Mesothelial cell of epicardium (in vitro differentiated cells): ENCODE measurements around the gene TJAP1. TPM values are rescaled to one million over a fixed set of nuclear protein-coding genes. Genes with fewer than 3 reads are reported as not detected.
A peak's percentile ranks its signal among the peaks of the same experiment; 100 is the strongest.
"Not testable (repeated sequence)": the region's sequence is repeated elsewhere in the genome, so short reads cannot be mapped to it uniquely, and the experiment has no call there.

ENCODE experiments used
- DNase-seq, 2 experiments: peaks; one replicate each; pipeline ENCODE4 v3.0.0; 2021; ENCODE audit warnings: low spot score in 2 of 2; ENCODE audit not compliant: unreplicated experiment in 2 of 2
- H3K27ac Mint-ChIP-seq: 2 replicates; pipeline ENCODE4 v1.8.0; 2021; ENCODE audit warnings: mixed read lengths
- H3K27me3 Mint-ChIP-seq: 2 replicates; pipeline ENCODE4 v1.8.0; 2021; ENCODE audit warnings: low read depth, mixed read lengths
- H3K36me3 Mint-ChIP-seq: 2 replicates; pipeline ENCODE4 v1.8.0; 2021; ENCODE audit warnings: mixed read lengths
- H3K4me1 Mint-ChIP-seq: 2 replicates; pipeline ENCODE4 v1.8.0; 2021; ENCODE audit warnings: mixed read lengths
- H3K4me3 Mint-ChIP-seq: 2 replicates; pipeline ENCODE4 v1.8.0; 2021; ENCODE audit warnings: mild to moderate bottlenecking, moderate library complexity, mixed read lengths
- H3K9me3 Mint-ChIP-seq: 2 replicates; pipeline ENCODE4 v1.8.0; 2021; ENCODE audit warnings: mixed read lengths
- CTCF ChIP-seq: fragments of 200-600 bp; sonication (generic); IDR thresholded peaks from one replicate; pipeline ENCODE4 v1.5.0; 2021; ENCODE audit warnings: antibody characterized with exemption; ENCODE audit not compliant: unreplicated experiment
- total RNA-seq: library from RNA; stranded (reverse); gene quantifications from 3 replicates; pipeline ENCODE4 v1.2.1, GENCODE V29; 2021

The TJAP1 gene
- total RNA-seq, 1 donor from 2014 or later: 49.7 TPM

- H3K36me3 Mint-ChIP-seq: peaks cover 1% of the 10 kb centered on the region
- no peak overlapping the region for H3K27ac Mint-ChIP-seq
- DNase-seq: peak; percentile 50 to 69
Measured at GRCh38 chr6:43454696-43455530, 22.5 kb upstream of the TJAP1 start.

GRCh38 chr6:43455531-43456428 is 21.6 kb upstream of the TJAP1 start, which contains the start of gene DLK2:
Gene DLK2 (minus strand): TSS chr6:43455548. CDS start chr6:43454825, 723 bp downstream.
- Mint-ChIP-seq H3K4me3 (peak within 1 kb of the TSS; percentile 71), H3K27ac (no peak within 1 kb of the TSS), H3K27me3 (peaks cover 41% of the 10 kb centered on the region), H3K36me3 (peaks cover 1% of the 10 kb centered on the region), H3K9me3 (no peaks in the 10 kb centered on the region), H3K4me1 (peaks cover 16% of the 10 kb centered on the region)
- peak in 1 of 2 experiments; percentile 47 for DNase-seq
- no peak for TF ChIP-seq CTCF

More at GRCh38 chr6:43454696-43455530, 22.5 kb upstream of the TJAP1 start:
- peaks cover 16% of the 10 kb centered on the region for H3K4me1 Mint-ChIP-seq
- peak overlapping the region; percentile 70 for H3K4me3 Mint-ChIP-seq
- no peaks in the 10 kb centered on the region for H3K9me3 Mint-ChIP-seq
- peaks cover 37% of the 10 kb centered on the region for H3K27me3 Mint-ChIP-seq
- no peak for TF ChIP-seq CTCF

- H3K4me3 Mint-ChIP-seq: no peak overlapping the region
- peaks cover 51% of the 10 kb centered on the region for H3K27me3 Mint-ChIP-seq
- no peak for DNase-seq
- no peak overlapping the region for H3K27ac Mint-ChIP-seq
- H3K4me1 Mint-ChIP-seq: peaks cover 16% of the 10 kb centered on the region
- H3K36me3 Mint-ChIP-seq: peaks cover 1% of the 10 kb centered on the region
- H3K9me3 Mint-ChIP-seq: no peaks in the 10 kb centered on the region
- TF ChIP-seq CTCF: no peak
Measured at GRCh38 chr6:43457643-43458042, 19.7 kb upstream of the TJAP1 start.

GRCh38 chr6:43458154-43458553 is 19.2 kb upstream of the TJAP1 start:
- peaks cover 55% of the 10 kb centered on the region for H3K27me3 Mint-ChIP-seq
- not testable (repeated sequence) for H3K36me3 Mint-ChIP-seq, H3K27ac Mint-ChIP-seq, H3K4me3 Mint-ChIP-seq, H3K9me3 Mint-ChIP-seq, DNase-seq
- H3K4me1 Mint-ChIP-seq: peaks cover 16% of the 10 kb centered on the region

GRCh38 chr6:43459535-43459934 is 17.8 kb upstream of the TJAP1 start:
- no peak overlapping the region for H3K27ac Mint-ChIP-seq
- peaks cover 51% of the 10 kb centered on the region for H3K27me3 Mint-ChIP-seq

More at GRCh38 chr6:43459535-43459934, 17.8 kb upstream of the TJAP1 start:
- no peak for TF ChIP-seq CTCF
- no peaks in the 10 kb centered on the region for H3K36me3 Mint-ChIP-seq
- H3K9me3 Mint-ChIP-seq: no peaks in the 10 kb centered on the region
- H3K4me1 Mint-ChIP-seq: peaks cover 10% of the 10 kb centered on the region
- H3K4me3 Mint-ChIP-seq: no peak overlapping the region
- no peak for DNase-seq
